DOHH2 (cell line): Measurements from ENCODE around the gene GRIN2A.

Experiments
- H3F3A ChIP-seq: fragments of 200-600 bp; sonication (generic), shearing (Covaris generic); 2 replicates; pipeline ENCODE4 v1.6.0; 2016; ENCODE audit warnings: antibody characterized with exemption, mild to moderate bottlenecking; ENCODE audit not compliant: control insufficient read depth, insufficient read depth
- H3K27ac ChIP-seq: fragments of 200-600 bp; sonication (generic); 2 replicates; pipeline ENCODE4 v1.5.1; 2014; ENCODE audit warnings: low read depth, mild to moderate bottlenecking, low read length, moderate library complexity
- H3K27me3 ChIP-seq: fragments of 200-600 bp; sonication (generic); 2 replicates; pipeline ENCODE4 v1.6.1; 2014; ENCODE audit warnings: mild to moderate bottlenecking, low read length, mixed read lengths; ENCODE audit not compliant: control insufficient read depth
- H3K36me3 ChIP-seq: fragments of 200-600 bp; sonication (generic); 2 replicates; pipeline ENCODE4 v1.6.1; 2014; ENCODE audit warnings: mild to moderate bottlenecking, low read length, moderate library complexity, mixed read lengths; ENCODE audit not compliant: control insufficient read depth
- H3K4me1 ChIP-seq: fragments of 200-600 bp; sonication (generic); 2 replicates; pipeline ENCODE4 v1.6.1; 2014; ENCODE audit warnings: mild to moderate bottlenecking, low read length, mixed read lengths; ENCODE audit not compliant: control insufficient read depth
- H3K4me2 ChIP-seq: fragments of 200-600 bp; sonication (generic); 2 replicates; pipeline ENCODE4 v1.6.0; 2014; ENCODE audit warnings: mild to moderate bottlenecking, low read length, moderate library complexity
- H3K4me3 ChIP-seq: fragments of 200-600 bp; sonication (generic); 2 replicates; pipeline ENCODE4 v1.5.1; 2014; ENCODE audit warnings: mild to moderate bottlenecking, low read length, mixed read lengths
- H3K79me2 ChIP-seq: fragments of 200-600 bp; sonication (generic); 2 replicates; pipeline ENCODE4 v1.6.1; 2014; ENCODE audit warnings: mild to moderate bottlenecking, low read length, mixed read lengths; ENCODE audit not compliant: control insufficient read depth
- H3K9me2 ChIP-seq: fragments of 200-600 bp; sonication (generic); replicated peaks from 2 replicates; pipeline ENCODE4 v1.6.1; 2014; ENCODE audit warnings: mild to moderate bottlenecking, low read length, mixed read lengths; ENCODE audit not compliant: control insufficient read depth
- H3K9me3 ChIP-seq: fragments of 200-600 bp; sonication (generic); 2 replicates; pipeline ENCODE4 v1.6.1; 2014; ENCODE audit warnings: antibody characterized with exemption, low read length, mixed read lengths; ENCODE audit not compliant: control insufficient read depth, insufficient read depth
- H4K20me1 ChIP-seq: fragments of 200-600 bp; sonication (generic); 2 replicates; pipeline ENCODE4 v1.6.0; 2014; ENCODE audit warnings: low read depth, mild to moderate bottlenecking, antibody characterized with exemption, low read length, moderate library complexity; ENCODE audit not compliant: control insufficient read depth, insufficient read depth
- EZH2phosphoT487 ChIP-seq: fragments of 200-600 bp; sonication (generic); IDR thresholded peaks from 2 replicates; pipeline ENCODE4 v1.6.1; 2017; ENCODE audit warnings: borderline replicate concordance, mild to moderate bottlenecking, antibody characterized with exemption, low read length, moderate library complexity, mixed read lengths
- TF ChIP-seq, protein P1 (sequence below): fragments of 200-600 bp; sonication (generic); IDR thresholded peaks from one replicate; pipeline ENCODE4 v1.5.1; 2014; ENCODE audit warnings: antibody characterized with exemption, mild to moderate bottlenecking, low read depth, low read length; ENCODE audit not compliant: poor library complexity, severe bottlenecking

Gene GRIN2A

DNA sequence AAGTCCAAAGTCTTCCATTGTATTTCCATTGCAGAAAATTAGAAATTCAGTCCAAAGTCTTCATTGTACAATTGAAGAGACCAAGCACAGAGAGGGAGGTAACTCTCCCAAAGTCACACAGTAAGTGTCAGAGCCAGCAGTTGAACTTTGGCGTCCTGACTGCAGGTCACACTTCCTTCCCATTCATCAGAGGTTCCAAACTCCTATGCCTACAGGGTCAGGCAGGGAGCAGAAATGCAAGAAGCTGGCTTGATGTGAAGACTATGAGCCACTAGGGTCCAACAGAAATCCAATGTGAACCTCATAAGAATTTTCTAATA is 44.7 kb upstream of the GRIN2A start:
- no peaks in the 10 kb centered on the region for H3K9me3 ChIP-seq
- no peak for TF ChIP-seq EZH2phosphoT487
- TF ChIP-seq, protein P1, sequence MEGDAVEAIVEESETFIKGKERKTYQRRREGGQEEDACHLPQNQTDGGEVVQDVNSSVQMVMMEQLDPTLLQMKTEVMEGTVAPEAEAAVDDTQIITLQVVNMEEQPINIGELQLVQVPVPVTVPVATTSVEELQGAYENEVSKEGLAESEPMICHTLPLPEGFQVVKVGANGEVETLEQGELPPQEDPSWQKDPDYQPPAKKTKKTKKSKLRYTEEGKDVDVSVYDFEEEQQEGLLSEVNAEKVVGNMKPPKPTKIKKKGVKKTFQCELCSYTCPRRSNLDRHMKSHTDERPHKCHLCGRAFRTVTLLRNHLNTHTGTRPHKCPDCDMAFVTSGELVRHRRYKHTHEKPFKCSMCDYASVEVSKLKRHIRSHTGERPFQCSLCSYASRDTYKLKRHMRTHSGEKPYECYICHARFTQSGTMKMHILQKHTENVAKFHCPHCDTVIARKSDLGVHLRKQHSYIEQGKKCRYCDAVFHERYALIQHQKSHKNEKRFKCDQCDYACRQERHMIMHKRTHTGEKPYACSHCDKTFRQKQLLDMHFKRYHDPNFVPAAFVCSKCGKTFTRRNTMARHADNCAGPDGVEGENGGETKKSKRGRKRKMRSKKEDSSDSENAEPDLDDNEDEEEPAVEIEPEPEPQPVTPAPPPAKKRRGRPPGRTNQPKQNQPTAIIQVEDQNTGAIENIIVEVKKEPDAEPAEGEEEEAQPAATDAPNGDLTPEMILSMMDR: no peak
- peak overlapping the region; percentile 63 for H3K4me2 ChIP-seq

GRCh38 chr16:10226141-10226986 is 44.1 kb upstream of the GRIN2A start:
- H3K4me2 ChIP-seq: peak overlapping the region; percentile 63

More for the DNA sequence above, 44.7 kb upstream of the GRIN2A start:
- peak overlapping the region; percentile 40; the same call in 1 of the 2 replicates for H3K4me3 ChIP-seq
- H3K9me2 ChIP-seq: no peaks in the 10 kb centered on the region
- H3K36me3 ChIP-seq: no peaks in the 10 kb centered on the region
- H4K20me1 ChIP-seq: no peaks in the 10 kb centered on the region
- peaks cover 37% of the 10 kb centered on the region for H3K4me1 ChIP-seq
- no peaks in the 10 kb centered on the region for H3K79me2 ChIP-seq
- H3F3A ChIP-seq: no peaks in the 10 kb centered on the region
- peaks cover 3% of the 10 kb centered on the region; the same call in 1 of the 2 replicates for H3K27me3 ChIP-seq
- no peak overlapping the region for H3K27ac ChIP-seq

GRCh38 chr16:10225653-10226052 is 43.4 kb upstream of the GRIN2A start:
- H3K9me2 ChIP-seq: no peaks in the 10 kb centered on the region
- H4K20me1 ChIP-seq: no peaks in the 10 kb centered on the region
- H3F3A ChIP-seq: no peaks in the 10 kb centered on the region
- peaks cover 7% of the 10 kb centered on the region for H3K27me3 ChIP-seq
- no peak overlapping the region for H3K4me3 ChIP-seq
- H3K79me2 ChIP-seq: no peaks in the 10 kb centered on the region
- no peaks in the 10 kb centered on the region for H3K9me3 ChIP-seq
- TF ChIP-seq, protein P1: no peak
- TF ChIP-seq EZH2phosphoT487: no peak
- H3K4me2 ChIP-seq: 0 out of 2 replicates have a peak overlapping the region, but pooled peaks have one; percentile 63
- H3K36me3 ChIP-seq: no peaks in the 10 kb centered on the region
- no peak overlapping the region for H3K27ac ChIP-seq
- H3K4me1 ChIP-seq: peaks cover 37% of the 10 kb centered on the region

More at GRCh38 chr16:10226141-10226986, 44.1 kb upstream of the GRIN2A start:
- no peak overlapping the region for H3K27ac ChIP-seq
- H3K4me1 ChIP-seq: peaks cover 37% of the 10 kb centered on the region
- peak overlapping the region; percentile 40 for H3K4me3 ChIP-seq
- H3K9me2 ChIP-seq: no peaks in the 10 kb centered on the region
- H3K79me2 ChIP-seq: no peaks in the 10 kb centered on the region
- H3K36me3 ChIP-seq: no peaks in the 10 kb centered on the region
- no peak for TF ChIP-seq EZH2phosphoT487
- TF ChIP-seq, protein P1: no peak
- no peaks in the 10 kb centered on the region for H4K20me1 ChIP-seq
- H3K27me3 ChIP-seq: peaks cover 3% of the 10 kb centered on the region
- no peaks in the 10 kb centered on the region for H3K9me3 ChIP-seq
- no peaks in the 10 kb centered on the region for H3F3A ChIP-seq
